Fibroblast of villous mesenchyme (primary cell): ENCODE measurements around the gene COL5A3. TPM values are rescaled to one million over a fixed set of nuclear protein-coding genes. Genes with fewer than 3 reads are reported as not detected.

Experiments
- DNase-seq: peaks from one replicate; pipeline ENCODE4 v3.0.0-alpha.2; 2010; ENCODE audit warnings: low read depth
- H3K4me3 ChIP-seq: 2 replicates; pipeline ENCODE4 v1.5.1; 2011; ENCODE audit warnings: low read depth, mild to moderate bottlenecking, low read length
- CTCF ChIP-seq: IDR thresholded peaks from 2 replicates; pipeline ENCODE4 v1.5.1; 2012; ENCODE audit warnings: low read depth, mild to moderate bottlenecking, low read length; ENCODE audit not compliant: insufficient read depth
- total RNA-seq: library from RNA; depleted of rRNA; stranded (reverse); fragments of >200 nt; gene quantifications from 2 replicates; pipeline ENCODE4 v1.2.3, GENCODE V29; 2012

Gene COL5A3
- total RNA-seq, 1 donor = 5.6 TPM

GRCh38 chr19:9996541-9996940 lies 13.8 kb downstream of the COL5A3 start:
- H3K4me3 ChIP-seq = no peak overlapping the region
- TF ChIP-seq CTCF = no peak
- no peak for DNase-seq

GRCh38 chr19:9995999-9996398 lies 14.3 kb downstream of the COL5A3 start:
- no peak for DNase-seq
- H3K4me3 ChIP-seq = no peak overlapping the region
- TF ChIP-seq CTCF = no peak

- DNase-seq = no peak
- no peak overlapping the region for H3K4me3 ChIP-seq
- TF ChIP-seq CTCF = no peak
These were observed 15.2 kb downstream of the COL5A3 start for GRCh38 chr19:9995084-9995483.

GRCh38 chr19:9991425-9992191 lies 18.7 kb downstream of the COL5A3 start:
- no peak for DNase-seq
- no peak for TF ChIP-seq CTCF
- H3K4me3 ChIP-seq = no peak overlapping the region

- no peak for DNase-seq
- H3K4me3 ChIP-seq = no peak overlapping the region
- no peak for TF ChIP-seq CTCF
These were observed 20.8 kb downstream of the COL5A3 start for GRCh38 chr19:9989504-9989903.

GRCh38 chr19:9986787-9987281 lies 23.5 kb downstream of the COL5A3 start:
- TF ChIP-seq CTCF = no peak
- peak; percentile 10 for DNase-seq
- no peak overlapping the region for H3K4me3 ChIP-seq
